ENCODE data around the gene KRTAP2-2.

The KRTAP2-2 gene

GRCh38 chr17:41020336-41020735 is 34.7 kb downstream of the KRTAP2-2 start:
- DNase-seq (ENCODE audit: low read depth), result no peak

- no peak for DNase-seq (ENCODE audit: low read depth)
Measured at GRCh38 chr17:41019415-41019814, 35.6 kb downstream of the KRTAP2-2 start.

GRCh38 chr17:41018541-41018940 is 36.5 kb downstream of the KRTAP2-2 start:
- DNase-seq (ENCODE audit: low read depth), result no peak

- DNase-seq (ENCODE audit: low read depth), result no peak
Measured at GRCh38 chr17:41016578-41017215, 38.3 kb downstream of the KRTAP2-2 start.

GRCh38 chr17:41015454-41015853 is 39.6 kb downstream of the KRTAP2-2 start:
- no peak for DNase-seq (ENCODE audit: low read depth)

GRCh38 chr17:41013606-41014005 is 41.4 kb downstream of the KRTAP2-2 start:
- no peak for DNase-seq (ENCODE audit: low read depth)

GRCh38 chr17:41013181-41013580 is 41.8 kb downstream of the KRTAP2-2 start:
- no peak for DNase-seq (ENCODE audit: low read depth)

- DNase-seq (ENCODE audit: low read depth), result no peak
Measured at GRCh38 chr17:41012326-41013120, 42.5 kb downstream of the KRTAP2-2 start.

- no peak for DNase-seq (ENCODE audit: low read depth)
Measured at GRCh38 chr17:41010441-41010840, 44.6 kb downstream of the KRTAP2-2 start.

GRCh38 chr17:41009936-41010335 is 45.1 kb downstream of the KRTAP2-2 start:
- DNase-seq (ENCODE audit: low read depth), result no peak

GRCh38 chr17:41009301-41009760 is 45.7 kb downstream of the KRTAP2-2 start:
- DNase-seq (ENCODE audit: low read depth), result no peak

- no peak for DNase-seq (ENCODE audit: low read depth)
Measured at GRCh38 chr17:41008811-41009210, 46.2 kb downstream of the KRTAP2-2 start, which contains the start of gene KRTAP3-1. TSS of gene KRTAP3-1 (minus strand) at chr17:41009128. CDS start at chr17:41009074, 54 bp downstream.

Data from activated T-cell treated with anti-CD3 and anti-CD28 coated beads for 48 hours (primary cell).